Mononuclear cell (primary cell): ENCODE data around the gene GRXCR2. TPM values are rescaled to one million over a fixed set of nuclear protein-coding genes. Genes with fewer than 3 reads are reported as not detected.

ENCODE experiments used
- total RNA-seq: library from RNA; depleted of rRNA; stranded (reverse); fragments of >200 nt; gene quantifications from one replicate; pipeline ENCODE4 v1.2.3, GENCODE V29; 2012

GRXCR2 gene
- total RNA-seq, 1 donor: not detected

Other genes starting within 250 kb of the GRXCR2 start
- gene PRELID2, start 37.7 kb downstream of the GRXCR2 start, total RNA-seq: 1.7 TPM
- 0.31 TPM for gene SH3RF2, start 63.6 kb upstream of the GRXCR2 start, total RNA-seq
- gene PLAC8L1, start 232.6 kb upstream of the GRXCR2 start, total RNA-seq: not detected